Measurements from ENCODE around the gene TEP1. TPM values are rescaled to one million over a fixed set of nuclear protein-coding genes. Genes with fewer than 3 reads are reported as not detected.
"Not testable (repeated sequence)": the region's sequence is repeated elsewhere in the genome, so short reads cannot be mapped to it uniquely, and the experiment has no call there.

The TEP1 gene
- total and polyA plus RNA-seq, 2 donors (not counting 1 experiment from before 2014, with no cell fraction given), result 10.5 to 21.6 TPM

DNA sequence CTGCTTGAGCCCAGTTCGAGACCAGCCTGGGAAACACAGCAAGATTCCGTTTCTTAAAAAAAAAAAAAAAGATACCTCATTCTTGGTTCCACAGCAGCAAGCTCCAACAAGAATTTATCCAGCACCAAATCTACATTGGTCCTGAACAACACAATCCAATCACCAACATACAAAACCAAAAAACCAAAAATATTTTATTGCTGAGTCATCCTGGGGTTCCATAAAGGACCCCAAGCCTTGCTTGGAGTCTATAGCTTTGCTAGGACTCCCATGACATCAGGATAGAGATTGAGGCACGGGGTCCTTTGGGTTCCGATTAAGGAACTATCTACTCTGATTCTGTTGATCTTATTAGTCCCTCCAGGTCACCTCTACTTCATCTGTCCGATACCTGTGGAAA lies 33.6 kb upstream of the TEP1 start:
- Histone ChIP-seq H3K36me3 (ENCODE audit: control insufficient read depth, insufficient read depth, low read length) (peaks cover 10% of the 10 kb centered on the region), H3K4me1 (ENCODE audit: control insufficient read depth, extremely low read depth, insufficient read depth, low read length) (no peaks in the 10 kb centered on the region), H3K79me2 (ENCODE audit: control insufficient read depth, insufficient read depth, low read length) (no peaks in the 10 kb centered on the region), H3K9me3 (ENCODE audit: control insufficient read depth, insufficient read depth, low read depth, low read length) (no peaks in the 10 kb centered on the region), H3K27me3 (ENCODE audit: control insufficient read depth, insufficient read depth, low read length) (no peaks in the 10 kb centered on the region), H3K27ac (ENCODE audit: insufficient read depth, low read length) (no peak overlapping the region), H4K20me1 (ENCODE audit: control insufficient read depth, extremely low read depth, insufficient read depth, low read length) (no peaks in the 10 kb centered on the region), H3K4me2 (ENCODE audit: extremely low read depth, insufficient read depth, low read length) (no peak overlapping the region), H3K4me3 (replicated peaks in 1 of 4; ENCODE audit: control extremely low read depth in 1 of 4, insufficient read depth in 1 of 4, low read depth in 3 of 4, low read length in 4 of 4) (no peak overlapping the region), H2AFZ (ENCODE audit: low read length) (no peak overlapping the region), H3K9ac (ENCODE audit: insufficient read depth, low read length) (no peak overlapping the region)
- no peak for DNase-seq (ENCODE audit: low read depth in 2 of 2)
- TF ChIP-seq, protein P1, sequence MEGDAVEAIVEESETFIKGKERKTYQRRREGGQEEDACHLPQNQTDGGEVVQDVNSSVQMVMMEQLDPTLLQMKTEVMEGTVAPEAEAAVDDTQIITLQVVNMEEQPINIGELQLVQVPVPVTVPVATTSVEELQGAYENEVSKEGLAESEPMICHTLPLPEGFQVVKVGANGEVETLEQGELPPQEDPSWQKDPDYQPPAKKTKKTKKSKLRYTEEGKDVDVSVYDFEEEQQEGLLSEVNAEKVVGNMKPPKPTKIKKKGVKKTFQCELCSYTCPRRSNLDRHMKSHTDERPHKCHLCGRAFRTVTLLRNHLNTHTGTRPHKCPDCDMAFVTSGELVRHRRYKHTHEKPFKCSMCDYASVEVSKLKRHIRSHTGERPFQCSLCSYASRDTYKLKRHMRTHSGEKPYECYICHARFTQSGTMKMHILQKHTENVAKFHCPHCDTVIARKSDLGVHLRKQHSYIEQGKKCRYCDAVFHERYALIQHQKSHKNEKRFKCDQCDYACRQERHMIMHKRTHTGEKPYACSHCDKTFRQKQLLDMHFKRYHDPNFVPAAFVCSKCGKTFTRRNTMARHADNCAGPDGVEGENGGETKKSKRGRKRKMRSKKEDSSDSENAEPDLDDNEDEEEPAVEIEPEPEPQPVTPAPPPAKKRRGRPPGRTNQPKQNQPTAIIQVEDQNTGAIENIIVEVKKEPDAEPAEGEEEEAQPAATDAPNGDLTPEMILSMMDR (conservative IDR thresholded peaks at IDR 0.05 in 1 of 2, IDR thresholded peaks at IDR 0.05 in 1 of 2; ENCODE audit: low read depth in 1 of 2, low read length in 2 of 2), result no peak

DNA sequence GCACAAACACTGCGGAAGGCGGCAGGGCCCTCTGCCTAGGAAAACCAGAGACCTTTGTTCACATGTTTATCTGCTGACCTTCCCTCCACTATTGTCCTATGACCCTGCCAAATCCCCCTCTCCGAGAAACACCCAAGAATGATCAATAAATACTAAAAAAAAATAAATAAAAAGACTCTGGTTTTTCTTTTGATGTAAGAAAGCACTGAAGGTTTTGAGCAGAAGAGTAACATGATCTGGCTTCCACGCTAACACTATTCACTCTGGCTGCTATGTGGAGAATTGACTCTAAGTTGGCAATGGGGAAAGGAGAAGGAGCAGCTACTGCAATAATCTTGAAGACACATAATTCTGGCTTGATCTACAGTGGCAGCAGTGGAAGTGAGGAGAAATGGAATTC lies 30.3 kb upstream of the TEP1 start:
- H3K36me3 ChIP-seq (ENCODE audit: control insufficient read depth, insufficient read depth, low read length); H2AFZ ChIP-seq (ENCODE audit: low read length); H3K4me1 ChIP-seq (ENCODE audit: control insufficient read depth, extremely low read depth, insufficient read depth, low read length): not testable (repeated sequence)

DNA sequence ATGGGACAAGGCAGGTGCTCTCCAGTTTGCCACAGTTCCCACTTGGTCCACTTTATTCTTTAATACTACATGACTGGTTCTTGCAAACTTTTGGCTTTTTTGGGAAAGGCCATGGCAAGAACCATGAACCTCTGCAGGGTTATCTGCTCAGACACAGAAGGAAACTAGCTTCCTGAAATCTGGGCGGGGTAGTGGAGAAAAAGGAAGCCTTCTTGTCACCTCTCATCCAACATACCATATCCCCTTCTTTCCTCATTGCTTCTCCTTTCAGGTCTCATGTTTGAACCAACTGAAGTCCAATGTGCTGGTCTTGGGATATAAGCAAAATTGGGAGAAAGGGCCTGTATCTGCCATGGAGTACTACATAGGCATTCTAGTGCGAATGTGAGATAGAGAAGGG lies 28.2 kb upstream of the TEP1 start:
- no peaks in the 10 kb centered on the region for H3K4me1 ChIP-seq (ENCODE audit: control insufficient read depth, extremely low read depth, insufficient read depth, low read length)
- no peak overlapping the region for H2AFZ ChIP-seq (ENCODE audit: low read length)
- no peaks in the 10 kb centered on the region for H3K27me3 ChIP-seq (ENCODE audit: control insufficient read depth, insufficient read depth, low read length)
- no peak overlapping the region for H3K9ac ChIP-seq (ENCODE audit: insufficient read depth, low read length)
- DNase-seq (ENCODE audit: low read depth in 2 of 2), result no peak
- no peak overlapping the region for H3K27ac ChIP-seq (ENCODE audit: insufficient read depth, low read length)
- no peak overlapping the region for H3K4me2 ChIP-seq (ENCODE audit: extremely low read depth, insufficient read depth, low read length)
- TF ChIP-seq, protein P1 (conservative IDR thresholded peaks at IDR 0.05 in 1 of 2, IDR thresholded peaks at IDR 0.05 in 1 of 2; ENCODE audit: low read depth in 1 of 2, low read length in 2 of 2), result no peak
- no peak for TF ChIP-seq EZH2 (IDR thresholded peaks at IDR 0.05; ENCODE audit: low read length, missing control alignments)
- H3K9me3 ChIP-seq (ENCODE audit: control insufficient read depth, insufficient read depth, low read depth, low read length), result no peaks in the 10 kb centered on the region
- no peak overlapping the region for H3K4me3 ChIP-seq (replicated peaks in 1 of 4; ENCODE audit: control extremely low read depth in 1 of 4, insufficient read depth in 1 of 4, low read depth in 3 of 4, low read length in 4 of 4)
- H3K36me3 ChIP-seq (ENCODE audit: control insufficient read depth, insufficient read depth, low read length), result peaks cover 3% of the 10 kb centered on the region
- no peaks in the 10 kb centered on the region for H4K20me1 ChIP-seq (ENCODE audit: control insufficient read depth, extremely low read depth, insufficient read depth, low read length)
- H3K79me2 ChIP-seq (ENCODE audit: control insufficient read depth, insufficient read depth, low read length), result no peaks in the 10 kb centered on the region

More for the DNA sequence above, 30.3 kb upstream of the TEP1 start:
- not testable (repeated sequence) for H3K27ac ChIP-seq (ENCODE audit: insufficient read depth, low read length); DNase-seq (ENCODE audit: low read depth in 2 of 2); H3K4me2 ChIP-seq (ENCODE audit: extremely low read depth, insufficient read depth, low read length); H3K9ac ChIP-seq (ENCODE audit: insufficient read depth, low read length); H3K4me3 ChIP-seq (replicated peaks in 1 of 4; ENCODE audit: control extremely low read depth in 1 of 4, insufficient read depth in 1 of 4, low read depth in 3 of 4, low read length in 4 of 4); H3K9me3 ChIP-seq (ENCODE audit: control insufficient read depth, insufficient read depth, low read depth, low read length); H3K79me2 ChIP-seq (ENCODE audit: control insufficient read depth, insufficient read depth, low read length); H4K20me1 ChIP-seq (ENCODE audit: control insufficient read depth, extremely low read depth, insufficient read depth, low read length); H3K27me3 ChIP-seq (ENCODE audit: control insufficient read depth, insufficient read depth, low read length)
